ACHN (cell line): Measurements from ENCODE around the gene CSHL1.
"Not testable (repeated sequence)": the region's sequence is repeated elsewhere in the genome, so short reads cannot be mapped to it uniquely, and the experiment has no call there.

Experiments
- DNase-seq: peaks from one replicate; pipeline ENCODE4 v3.0.0-alpha.2; 2015
- in situ Hi-C: cut with HindIII; loops from 2 replicates; pipeline ENCODE4 v1.10.0; 2017; ENCODE audit warnings: low sequenced_read_pairs, low pct_ligation_motif_present, low pct_unique_long_range_greater_than_20kb

CSHL1 gene

GRCh38 chr17:63898899-63899798 lies 11.9 kb downstream of the CSHL1 start:
- DNase-seq, in situ Hi-C loops: not testable (repeated sequence)

- DNase-seq, in situ Hi-C loops: not testable (repeated sequence)
Observed at GRCh38 chr17:63896524-63897354, 14.3 kb downstream of the CSHL1 start, which contains the start of gene CSH1. TSS of gene CSH1 (minus strand) at chr17:63896574. CDS start at chr17:63896511, 63 bp downstream.

- DNase-seq, in situ Hi-C loops: not testable (repeated sequence)
Observed at GRCh38 chr17:63894821-63895220, 16.2 kb downstream of the CSHL1 start.

- in situ Hi-C loops, DNase-seq: not testable (repeated sequence)
Observed at GRCh38 chr17:63894021-63894420, 17.0 kb downstream of the CSHL1 start.

- DNase-seq, in situ Hi-C loops: not testable (repeated sequence)
Observed at GRCh38 chr17:63892316-63893037, 18.6 kb downstream of the CSHL1 start.

- peak; percentile 45 for DNase-seq
- in situ Hi-C loops: not testable (repeated sequence)
Observed at GRCh38 chr17:63889026-63889848, 21.8 kb downstream of the CSHL1 start.

GRCh38 chr17:63885119-63885518 lies 25.9 kb downstream of the CSHL1 start:
- in situ Hi-C loops, DNase-seq: not testable (repeated sequence)

- not testable (repeated sequence) for DNase-seq
Observed at GRCh38 chr17:63882626-63883126, 28.4 kb downstream of the CSHL1 start.

GRCh38 chr17:63881935-63882601 lies 29.0 kb downstream of the CSHL1 start, which contains the start of gene GH2:
TSS of gene GH2 (minus strand) at chr17:63881944. CDS start at chr17:63881801, 143 bp downstream.
- DNase-seq: peak; percentile 62

More at GRCh38 chr17:63882626-63883126, 28.4 kb downstream of the CSHL1 start:
- in situ Hi-C loops: not testable (repeated sequence)

GRCh38 chr17:63881337-63881736 lies 29.7 kb downstream of the CSHL1 start:
- in situ Hi-C loops, DNase-seq: not testable (repeated sequence)

More at GRCh38 chr17:63881935-63882601, 29.0 kb downstream of the CSHL1 start, which contains the start of gene GH2:
- in situ Hi-C loops: no loop called here

- no peak for DNase-seq
- in situ Hi-C loops: no loop called here
Observed at GRCh38 chr17:63880706-63881105, 30.4 kb downstream of the CSHL1 start.

GRCh38 chr17:63878413-63878812 lies 32.6 kb downstream of the CSHL1 start:
- DNase-seq, in situ Hi-C loops: not testable (repeated sequence)

GRCh38 chr17:63874693-63875092 lies 36.4 kb downstream of the CSHL1 start:
- in situ Hi-C loops, DNase-seq: not testable (repeated sequence)

- in situ Hi-C loops, DNase-seq: not testable (repeated sequence)
Observed at GRCh38 chr17:63874061-63874626, 36.9 kb downstream of the CSHL1 start.

- in situ Hi-C loops: not testable (repeated sequence)
Observed at GRCh38 chr17:63873577-63873976, 37.5 kb downstream of the CSHL1 start, which contains the start of gene CSH2. TSS of gene CSH2 (minus strand) at chr17:63873677. CDS start at chr17:63873614, 63 bp downstream.

GRCh38 chr17:63871646-63872365 lies 39.3 kb downstream of the CSHL1 start:
- DNase-seq: peak; percentile 69
- in situ Hi-C loops: not testable (repeated sequence)

More at GRCh38 chr17:63873577-63873976, 37.5 kb downstream of the CSHL1 start, which contains the start of gene CSH2:
- not testable (repeated sequence) for DNase-seq
